NCI-H146 treated with DMSO at 0.1 percent for 48 hours (cell line): ENCODE measurements around the gene HDAC1.

Experiments used
- DNase-seq: peaks from one replicate; lab custom pipeline; 2025; ENCODE audit not compliant: unreplicated experiment; lab: John Stamatoyannopoulos, UW

HDAC1 gene

DNA sequence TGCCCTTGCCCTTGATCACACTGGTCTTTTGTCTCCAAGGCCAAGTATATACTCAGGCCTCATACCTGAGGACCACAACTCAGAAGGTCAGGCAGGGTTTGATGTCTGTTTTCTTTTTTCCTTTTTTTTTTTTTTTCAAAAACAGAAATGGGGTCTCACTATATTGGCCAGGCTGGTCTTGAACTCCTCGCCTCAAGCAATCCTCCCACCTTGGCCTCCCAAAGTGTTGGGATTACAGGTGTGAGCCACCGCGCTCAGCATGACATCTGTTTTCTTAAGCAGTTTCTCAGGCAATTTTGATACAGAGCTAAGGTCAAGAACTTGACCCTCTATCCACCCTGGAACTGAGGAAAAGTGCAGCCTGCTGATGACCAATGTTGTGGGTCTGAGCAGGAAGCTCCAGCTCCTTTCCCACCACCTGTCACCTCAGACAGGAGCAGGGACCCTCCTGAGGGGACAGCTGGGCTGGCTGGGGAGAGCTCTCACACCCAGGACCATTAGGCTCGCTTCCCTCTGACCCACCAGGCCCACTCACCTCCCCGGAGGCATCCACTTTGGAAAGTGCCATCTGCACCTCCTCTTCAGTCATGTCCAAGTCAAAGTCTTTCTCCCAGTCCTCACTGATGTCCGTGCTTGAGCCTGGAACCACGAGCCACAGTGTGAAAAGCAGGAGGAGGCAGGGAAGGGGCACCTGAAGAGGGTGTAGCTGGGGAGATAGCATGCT lies 76.2 kb downstream of the HDAC1 start:
- DNase-seq, result no peak

GRCh38 chr1:32372149-32372756 lies 80.4 kb downstream of the HDAC1 start:
- no peak for DNase-seq

DNA sequence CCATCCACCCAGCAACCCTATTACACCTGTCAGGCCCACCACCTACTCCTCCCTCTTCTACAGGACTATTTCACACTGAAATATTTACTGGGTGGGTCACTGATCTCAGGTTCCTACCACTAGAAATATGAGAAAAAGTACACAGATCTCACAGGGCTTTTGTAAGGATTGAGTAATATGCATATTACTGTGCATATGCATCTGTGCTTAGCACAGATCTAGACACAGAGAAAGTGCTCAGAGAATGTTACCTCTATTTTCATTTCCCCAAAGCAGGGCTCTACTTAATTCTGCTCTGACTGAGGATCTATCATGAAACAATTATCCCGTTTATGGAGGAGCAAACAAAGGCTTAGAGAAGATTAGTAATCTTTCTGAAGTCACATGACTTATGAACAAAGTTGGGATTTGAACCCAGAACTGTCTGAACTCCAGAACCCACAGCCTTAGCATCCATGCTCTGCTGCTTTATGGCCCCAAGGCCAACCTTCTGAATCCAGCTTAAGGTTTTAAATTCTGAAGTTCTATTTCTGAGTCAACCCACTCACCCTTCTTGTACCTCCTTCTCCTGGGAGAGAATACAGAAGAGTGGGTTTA lies 82.2 kb downstream of the HDAC1 start:
- no peak for DNase-seq

DNA sequence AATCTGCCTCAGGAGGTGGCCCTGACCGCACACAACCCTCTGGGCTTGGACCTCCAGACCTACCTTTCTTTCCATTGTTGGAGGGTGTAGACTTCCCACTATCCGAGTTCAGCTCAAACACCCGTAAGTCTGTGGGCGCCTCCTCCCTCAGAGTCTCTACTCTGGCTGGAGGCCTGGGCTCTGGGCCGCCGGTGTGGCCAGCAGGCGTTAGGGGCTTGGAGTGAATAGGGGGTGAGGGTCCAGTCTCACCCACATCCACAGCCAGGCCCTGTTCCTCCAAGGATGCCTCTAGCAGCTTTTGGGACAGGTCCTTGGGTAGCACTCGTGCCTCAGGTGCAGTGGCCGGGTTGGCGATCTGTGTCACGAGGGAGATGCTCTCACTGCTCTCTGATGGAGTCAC lies 84.3 kb downstream of the HDAC1 start:
- no peak for DNase-seq

DNA sequence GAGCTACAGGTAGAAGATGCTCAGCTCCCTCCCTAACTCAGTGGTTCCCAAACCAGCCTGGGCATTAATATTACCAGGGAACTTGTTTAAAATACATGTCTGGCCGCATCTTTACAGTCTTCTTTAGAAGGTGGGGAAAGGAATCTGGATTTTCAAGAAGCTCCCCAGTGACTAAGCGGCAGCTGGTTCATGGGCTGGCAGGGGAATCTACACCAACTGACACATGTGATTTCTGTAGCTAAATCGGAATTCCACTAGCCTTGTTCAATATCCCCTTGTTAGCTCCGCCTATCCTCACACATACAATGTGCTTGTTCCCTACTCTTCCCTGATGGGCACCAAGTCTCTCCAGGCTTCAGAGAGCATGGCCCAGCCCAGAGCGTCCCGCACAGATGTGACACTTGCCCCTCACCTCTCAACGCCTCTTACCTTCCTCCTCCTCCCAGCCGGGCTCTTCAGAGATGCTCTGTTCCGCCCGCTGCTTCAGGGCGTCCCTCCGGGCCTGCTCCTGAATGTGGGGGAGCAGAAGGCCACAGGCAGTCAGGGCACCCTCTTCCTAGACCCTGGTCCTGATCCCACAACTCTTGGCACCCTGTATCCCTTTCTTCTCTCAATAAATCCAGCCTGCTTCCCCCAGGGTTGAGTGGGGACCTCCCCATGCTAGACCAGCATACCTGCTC lies 85.8 kb downstream of the HDAC1 start:
- DNase-seq, result no peak

GRCh38 chr1:32380057-32380456 lies 88.2 kb downstream of the HDAC1 start:
- no peak for DNase-seq
